PFSK-1 (cell line): ENCODE measurements around the gene CYREN.

Experiments
- POLR2AphosphoS5 ChIP-seq: IDR thresholded peaks from 2 replicates; pipeline ENCODE4 v1.6.1; 2012; ENCODE audit warnings: low read depth, mild to moderate bottlenecking, control low read depth, low read length, moderate library complexity
- SIN3A ChIP-seq: IDR thresholded peaks from 2 replicates; pipeline ENCODE4 v1.6.1; 2012; ENCODE audit warnings: mild to moderate bottlenecking, low read length, moderate library complexity, borderline replicate concordance; ENCODE audit not compliant: insufficient read depth
- TAF1 ChIP-seq: IDR thresholded peaks from 2 replicates; pipeline ENCODE4 v1.6.1; 2012; ENCODE audit warnings: low read length, control low read depth, borderline replicate concordance; ENCODE audit not compliant: insufficient read depth
- TF ChIP-seq, protein P1 (sequence below), 2 experiments: IDR thresholded peaks; 2 replicates each; pipeline versions ENCODE4 v1.6.1 to v1.8.0; 2011 to 2012; ENCODE audit warnings: low read depth in 2 of 2, low read length in 2 of 2, control low read depth in 1 of 2, inconsistent platforms in 1 of 2, mild to moderate bottlenecking in 1 of 2, moderate library complexity in 1 of 2; ENCODE audit not compliant: insufficient read depth in 1 of 2

DNA sequence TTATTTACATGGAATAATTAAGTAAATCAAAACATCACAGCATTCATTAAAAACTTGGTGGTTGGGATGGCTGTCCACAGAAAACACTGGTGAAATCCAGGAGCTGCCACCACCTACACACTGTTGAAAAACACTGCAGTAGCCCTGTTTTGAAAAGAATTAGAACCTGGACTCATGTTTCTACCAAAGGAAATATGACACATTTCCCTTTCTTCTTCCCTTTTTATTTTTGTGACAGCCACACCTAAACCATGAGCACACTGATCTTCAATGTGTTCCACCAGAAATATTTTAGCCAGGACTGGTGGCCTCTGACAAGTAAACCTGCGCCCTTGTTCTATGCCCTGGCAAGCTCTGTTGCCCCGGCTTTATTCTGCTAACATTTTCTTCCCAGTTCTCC, 19.4 kb downstream of the CYREN start:
- TF ChIP-seq SIN3A (no peak), TAF1 (no peak), POLR2AphosphoS5 (no peak)
- TF ChIP-seq, protein P1, sequence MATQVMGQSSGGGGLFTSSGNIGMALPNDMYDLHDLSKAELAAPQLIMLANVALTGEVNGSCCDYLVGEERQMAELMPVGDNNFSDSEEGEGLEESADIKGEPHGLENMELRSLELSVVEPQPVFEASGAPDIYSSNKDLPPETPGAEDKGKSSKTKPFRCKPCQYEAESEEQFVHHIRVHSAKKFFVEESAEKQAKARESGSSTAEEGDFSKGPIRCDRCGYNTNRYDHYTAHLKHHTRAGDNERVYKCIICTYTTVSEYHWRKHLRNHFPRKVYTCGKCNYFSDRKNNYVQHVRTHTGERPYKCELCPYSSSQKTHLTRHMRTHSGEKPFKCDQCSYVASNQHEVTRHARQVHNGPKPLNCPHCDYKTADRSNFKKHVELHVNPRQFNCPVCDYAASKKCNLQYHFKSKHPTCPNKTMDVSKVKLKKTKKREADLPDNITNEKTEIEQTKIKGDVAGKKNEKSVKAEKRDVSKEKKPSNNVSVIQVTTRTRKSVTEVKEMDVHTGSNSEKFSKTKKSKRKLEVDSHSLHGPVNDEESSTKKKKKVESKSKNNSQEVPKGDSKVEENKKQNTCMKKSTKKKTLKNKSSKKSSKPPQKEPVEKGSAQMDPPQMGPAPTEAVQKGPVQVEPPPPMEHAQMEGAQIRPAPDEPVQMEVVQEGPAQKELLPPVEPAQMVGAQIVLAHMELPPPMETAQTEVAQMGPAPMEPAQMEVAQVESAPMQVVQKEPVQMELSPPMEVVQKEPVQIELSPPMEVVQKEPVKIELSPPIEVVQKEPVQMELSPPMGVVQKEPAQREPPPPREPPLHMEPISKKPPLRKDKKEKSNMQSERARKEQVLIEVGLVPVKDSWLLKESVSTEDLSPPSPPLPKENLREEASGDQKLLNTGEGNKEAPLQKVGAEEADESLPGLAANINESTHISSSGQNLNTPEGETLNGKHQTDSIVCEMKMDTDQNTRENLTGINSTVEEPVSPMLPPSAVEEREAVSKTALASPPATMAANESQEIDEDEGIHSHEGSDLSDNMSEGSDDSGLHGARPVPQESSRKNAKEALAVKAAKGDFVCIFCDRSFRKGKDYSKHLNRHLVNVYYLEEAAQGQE (IDR thresholded peaks at IDR 0.05; ENCODE audit: insufficient read depth in 1 of 2, low read depth in 2 of 2, low read length in 2 of 2), result no peak
